ENCODE measurements around the gene RRBP1. TPM values are rescaled to one million over a fixed set of nuclear protein-coding genes. Genes with fewer than 3 reads are reported as not detected.

Gene RRBP1
- total and polyA plus RNA-seq, 2 of the 4 experiments (the other 2 are of a cell fraction) = 90.2 to 136 TPM

DNA sequence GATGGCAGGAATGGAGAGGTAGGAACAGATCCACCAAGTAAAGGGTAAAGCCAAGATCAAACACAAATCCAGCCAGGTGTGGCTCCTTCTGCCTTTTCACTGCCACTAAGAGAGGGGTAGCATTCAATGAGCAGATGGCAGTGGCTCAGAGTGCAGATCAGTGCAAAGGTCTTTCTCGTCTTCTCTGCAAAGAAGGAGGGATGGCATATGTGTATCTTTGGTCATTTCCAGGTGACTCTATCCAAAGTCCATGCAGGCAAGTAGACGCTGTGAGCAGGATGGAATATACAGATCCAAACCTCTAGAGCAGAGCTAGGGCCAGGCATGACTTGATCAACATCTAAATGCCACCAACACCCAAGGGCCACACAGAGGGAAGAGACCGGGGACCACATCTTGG lies 24.6 kb upstream of the RRBP1 start:
- Histone ChIP-seq H3K18ac (ENCODE audit: low read depth, low read length) (no peak overlapping the region), H3K36me3 (ENCODE audit: control insufficient read depth, insufficient read depth, low read length) (no peaks in the 10 kb centered on the region), H4K5ac (ENCODE audit: low read depth, low read length) (no peak overlapping the region), H2BK20ac (ENCODE audit: low read depth, low read length) (no peak overlapping the region), H3K23ac (ENCODE audit: low read depth, low read length) (no peak overlapping the region), H2BK120ac (ENCODE audit: low read depth, low read length) (no peak overlapping the region), H3K27ac (ENCODE audit: insufficient read depth, low read length) (no peak overlapping the region), H4K20me1 (ENCODE audit: insufficient read depth, low read length) (no peaks in the 10 kb centered on the region), H3K4me3 (ENCODE audit: insufficient read depth, low read depth, low read length) (no peak overlapping the region), H2BK15ac (ENCODE audit: low read depth, low read length) (no peak overlapping the region), H3K9me3 (ENCODE audit: control insufficient read depth, insufficient read depth, low read length) (no peaks in the 10 kb centered on the region), H3K27me3 (ENCODE audit: control insufficient read depth, insufficient read depth, low read length) (no peaks in the 10 kb centered on the region; the same call in 1 of the 2 replicates), H3K4me2 (ENCODE audit: low read depth, low read length) (no peak overlapping the region), H2BK5ac (ENCODE audit: low read depth, low read length, poor library complexity, severe bottlenecking) (no peak overlapping the region), H3K79me1 (ENCODE audit: low read depth in 1 of 2, low read length in 2 of 2) (no peaks in the 10 kb centered on the region), H3K4ac (ENCODE audit: low read depth, low read length) (no peak overlapping the region), H3K4me1 (ENCODE audit: control insufficient read depth, insufficient read depth, low read length) (peaks cover 11% of the 10 kb centered on the region), H2AFZ (replicated peaks; ENCODE audit: low read length, poor library complexity) (no peak overlapping the region), H4K8ac (ENCODE audit: low read depth in 2 of 2, low read length in 2 of 2) (no peak overlapping the region), H3K14ac (replicated peaks; ENCODE audit: low read depth, low read length) (no peak overlapping the region), H3K9ac (ENCODE audit: low read depth, low read length) (no peak overlapping the region), H2AK5ac (ENCODE audit: low read depth, low read length) (no peak overlapping the region), H2AK9ac (replicated peaks; ENCODE audit: low read depth, low read length, poor library complexity) (no peak overlapping the region), H3K9me1 (ENCODE audit: insufficient read depth, low read length) (peaks cover 9% of the 10 kb centered on the region), H4K91ac (ENCODE audit: insufficient read depth, low read depth, low read length) (no peak overlapping the region), H3K56ac (ENCODE audit: extremely low read depth, insufficient read depth, low read length) (no peak overlapping the region)
- no TSS peak for BruUV-seq (replicated peaks)
- 95% methylated on average over 2 of the region's 3 CpGs; no CpG with 5 or more reads in 1 of the 2 experiments for WGBS, 2 experiments (ENCODE audit: extremely low coverage in 2 of 2, insufficient read length in 1 of 2)
- ChIA-PET POLR2A (ENCODE audit: unreplicated experiment) (no interaction called here), CTCF (no interaction called here)
- intact Hi-C loops (cut with micrococcal nuclease) = no loop called here
- no peak for DNase-seq
- ATAC-seq (ENCODE audit: low read depth) = no peak
- TF ChIP-seq BHLHE40 (IDR thresholded peaks at IDR 0.05; ENCODE audit: low read depth, low read length) (no peak), MAFK (IDR thresholded peaks at IDR 0.05; ENCODE audit: low read depth, low read length) (no peak), SMC3 (IDR thresholded peaks at IDR 0.05; ENCODE audit: low read depth, low read length) (no peak), RFX5 (IDR thresholded peaks at IDR 0.05; ENCODE audit: low read depth, low read length) (no peak), CEBPB (IDR thresholded peaks at IDR 0.05; ENCODE audit: low read depth, low read length) (no peak), NFE2L2 (IDR thresholded peaks at IDR 0.05; ENCODE audit: low read depth, low read length) (no peak), MXI1 (IDR thresholded peaks at IDR 0.05; ENCODE audit: borderline replicate concordance, low read depth, low read length) (no peak), CTCF (conservative IDR thresholded peaks at IDR 0.05; ENCODE audit: low read depth, low read length) (no peak)
- TF ChIP-seq, protein P1, sequence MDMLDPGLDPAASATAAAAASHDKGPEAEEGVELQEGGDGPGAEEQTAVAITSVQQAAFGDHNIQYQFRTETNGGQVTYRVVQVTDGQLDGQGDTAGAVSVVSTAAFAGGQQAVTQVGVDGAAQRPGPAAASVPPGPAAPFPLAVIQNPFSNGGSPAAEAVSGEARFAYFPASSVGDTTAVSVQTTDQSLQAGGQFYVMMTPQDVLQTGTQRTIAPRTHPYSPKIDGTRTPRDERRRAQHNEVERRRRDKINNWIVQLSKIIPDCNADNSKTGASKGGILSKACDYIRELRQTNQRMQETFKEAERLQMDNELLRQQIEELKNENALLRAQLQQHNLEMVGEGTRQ (IDR thresholded peaks at IDR 0.05; ENCODE audit: low read depth, low read length) = no peak
- in situ Hi-C loops (cut with MboI; ENCODE audit: low sequenced_read_pairs) = no loop called here
- dilution Hi-C loops (cut with HindIII; ENCODE audit: low sequenced_read_pairs, unreplicated experiment) = no loop called here
